GM19193 (cell line): ENCODE measurements around the gene ANKRD55.

Experiments used
- POLR2A ChIP-seq: IDR thresholded peaks from 4 replicates; pipeline ENCODE4 v1.6.1; 2011; ENCODE audit not compliant: insufficient read depth, insufficient read length; ENCODE audit errors: extremely low read depth

The ANKRD55 gene

DNA sequence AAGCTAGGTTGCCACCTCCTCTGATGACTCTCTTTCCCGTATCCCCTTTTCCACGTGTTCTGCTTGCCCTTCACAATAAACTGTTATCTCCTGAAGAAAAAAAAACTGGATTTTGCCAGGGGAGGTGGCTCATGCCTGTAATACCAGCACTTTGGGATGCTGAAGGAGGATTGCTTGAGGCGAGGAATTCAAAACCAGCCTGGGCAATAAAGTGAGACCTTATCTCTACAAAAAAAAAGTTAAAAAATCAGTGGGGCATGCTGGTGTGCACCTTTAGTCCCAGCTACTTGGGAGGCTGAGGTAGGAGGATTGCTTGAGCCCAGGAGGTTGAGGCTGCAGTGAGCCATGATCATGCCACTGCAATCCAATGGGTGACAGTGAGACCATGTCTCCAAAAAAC is 156.6 kb downstream of the ANKRD55 start:
- no peak for TF ChIP-seq POLR2A

DNA sequence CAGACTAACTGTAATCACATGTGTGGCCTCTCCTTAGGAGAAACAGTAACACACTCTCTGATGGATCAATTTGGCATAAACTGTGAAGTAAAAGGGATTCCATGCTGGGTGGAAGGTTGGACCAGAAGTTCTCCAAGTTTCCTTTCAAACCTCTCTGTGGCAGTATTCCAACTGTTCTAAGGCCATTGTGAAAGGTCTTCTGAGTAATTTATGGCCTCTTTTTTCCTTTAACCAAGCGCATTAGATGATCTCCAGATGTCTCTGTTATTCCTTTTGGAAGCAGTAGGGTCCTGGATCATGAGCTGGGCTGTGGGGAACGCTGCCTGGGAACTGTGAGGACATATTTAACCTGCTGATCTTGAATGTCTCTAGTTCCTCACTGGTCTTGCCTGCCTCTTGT is 157.8 kb downstream of the ANKRD55 start:
- TF ChIP-seq POLR2A: no peak

DNA sequence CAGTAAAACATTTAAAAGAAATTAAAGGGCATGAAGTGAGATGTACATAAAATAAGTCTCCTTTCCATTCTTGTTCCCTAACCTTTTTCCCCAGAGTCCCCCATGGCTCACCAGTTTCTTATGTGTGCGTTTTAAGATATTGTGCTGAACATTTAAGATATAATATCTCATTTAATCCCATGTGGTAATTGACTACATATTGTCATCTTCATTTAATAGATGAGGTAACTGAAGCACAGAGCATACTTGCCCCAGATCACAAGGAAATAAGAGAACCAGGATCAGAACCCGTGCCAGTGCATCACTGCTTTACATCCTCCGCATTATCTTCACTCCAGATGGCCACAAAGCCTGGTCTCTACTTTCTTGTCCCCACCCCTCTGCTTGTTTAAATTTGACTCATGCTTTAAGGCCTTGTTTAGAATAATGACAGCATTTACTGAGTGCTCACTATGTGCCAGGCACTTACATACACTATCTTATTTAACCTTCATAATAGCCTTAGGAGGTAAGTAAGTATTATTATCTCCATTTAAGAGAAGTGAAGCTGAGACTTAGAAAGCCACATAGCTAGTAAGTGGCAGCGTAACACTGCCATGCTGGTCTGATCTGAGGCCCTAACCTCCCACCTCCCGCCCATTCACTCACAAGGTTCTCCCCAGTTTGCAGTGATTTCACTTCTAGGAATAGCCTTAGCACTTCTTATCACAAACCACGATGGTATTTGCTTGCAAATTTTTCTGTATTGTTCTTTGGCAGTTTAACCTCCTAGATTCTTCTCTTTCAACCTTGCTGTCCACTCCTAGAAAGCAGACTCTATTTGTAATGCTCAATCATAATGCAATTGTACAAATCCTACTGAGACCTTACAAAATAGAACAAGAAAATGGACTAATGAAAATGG is 160.0 kb downstream of the ANKRD55 start:
- TF ChIP-seq POLR2A: no peak

DNA sequence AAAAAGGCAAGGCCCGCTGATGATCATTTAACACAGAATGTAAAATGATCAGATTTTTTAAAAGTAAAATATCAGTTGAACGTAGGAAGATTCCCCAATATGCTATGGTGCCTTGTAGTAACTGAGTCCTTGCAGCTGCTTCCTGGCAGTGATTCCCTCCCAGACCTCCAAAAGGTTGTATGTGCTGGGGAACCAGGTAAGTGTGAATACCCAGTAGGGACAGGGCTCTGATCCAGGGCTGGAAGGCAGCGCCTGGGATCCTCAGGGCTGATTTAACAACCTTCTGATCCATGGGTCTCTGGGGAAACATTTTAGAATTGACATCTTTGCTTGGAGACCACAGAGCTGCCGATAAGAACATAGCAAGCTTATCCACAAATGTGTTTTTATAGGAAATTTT is 161.7 kb downstream of the ANKRD55 start:
- no peak for TF ChIP-seq POLR2A

DNA sequence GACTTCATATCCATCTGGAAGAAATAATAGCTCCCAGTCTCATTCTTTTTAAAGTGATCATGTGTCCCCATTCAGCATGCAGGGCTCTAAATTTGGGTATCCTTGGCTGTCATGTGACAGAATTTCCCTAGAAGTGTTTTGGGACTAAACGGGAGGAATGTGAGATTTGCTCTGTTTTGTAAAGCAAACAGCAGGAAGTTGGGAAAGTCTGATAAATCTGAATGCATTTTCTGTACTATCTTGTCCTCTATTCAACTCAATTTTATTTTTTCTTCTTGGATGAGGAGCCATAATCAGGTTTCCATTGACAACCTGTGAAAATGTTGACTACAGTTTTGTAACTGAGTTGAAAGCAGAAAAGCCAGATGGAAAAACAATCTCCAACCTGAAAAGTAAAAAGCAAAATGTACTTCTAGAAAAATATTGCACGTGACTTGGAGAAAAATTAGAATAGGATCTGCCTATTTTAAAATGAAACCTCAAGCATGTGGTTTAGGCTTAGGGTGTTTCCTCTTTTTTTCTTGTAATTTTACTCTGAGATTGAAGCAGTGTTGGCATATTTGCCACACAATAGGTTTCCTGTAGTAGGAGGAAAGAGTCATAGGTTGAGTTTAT is 162.2 kb downstream of the ANKRD55 start:
- TF ChIP-seq POLR2A: no peak

DNA sequence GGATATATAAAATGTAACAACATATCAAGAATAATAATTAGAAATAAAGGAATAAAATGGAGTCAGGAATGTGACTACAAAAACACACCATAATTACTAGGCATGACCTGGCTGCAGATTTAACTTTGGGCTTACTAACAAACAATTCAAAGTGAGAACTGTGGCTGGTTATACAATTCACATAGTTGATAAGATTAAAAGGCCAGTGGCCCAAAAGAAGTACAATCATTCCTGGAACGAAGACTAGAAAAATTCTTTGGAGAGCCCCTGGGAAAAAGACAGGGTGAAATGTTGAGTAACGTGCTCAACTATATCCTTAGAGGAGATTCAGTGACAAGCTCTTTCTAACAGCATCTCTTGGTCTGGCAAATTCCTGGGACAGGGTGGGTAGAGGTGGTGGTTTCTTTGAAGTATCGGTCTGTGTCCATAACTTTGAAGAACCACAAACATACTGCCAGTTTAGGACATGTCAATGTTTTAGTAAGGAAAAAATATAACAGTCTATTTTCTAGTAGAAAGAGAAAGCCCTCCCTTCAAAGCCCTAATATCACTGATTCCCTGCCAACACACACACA is 163.4 kb downstream of the ANKRD55 start:
- TF ChIP-seq POLR2A: no peak

DNA sequence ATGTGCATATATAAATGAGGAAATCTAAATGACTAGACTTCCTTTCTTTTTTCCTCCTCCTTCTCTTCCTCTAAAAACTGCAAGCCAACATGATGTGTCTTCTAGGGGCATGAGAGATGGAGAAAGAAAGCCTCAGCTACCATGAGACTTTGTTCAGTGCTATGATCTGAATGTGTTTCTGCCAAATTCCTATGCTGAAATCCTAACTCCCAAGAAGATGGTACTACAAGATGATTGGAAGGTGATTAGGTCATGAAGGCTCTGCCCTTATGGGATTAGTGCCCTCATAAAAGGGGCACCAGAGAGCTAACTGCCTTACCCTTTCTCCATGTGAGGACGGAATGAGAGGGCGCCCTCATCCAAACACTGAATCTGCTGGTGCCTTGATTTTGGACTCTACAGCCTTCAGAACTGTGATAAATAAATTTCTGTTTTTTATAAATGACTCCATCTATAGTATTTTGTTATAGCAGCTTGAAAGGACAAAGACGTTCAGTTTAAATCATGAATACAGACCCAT is 166.1 kb downstream of the ANKRD55 start:
- TF ChIP-seq POLR2A: no peak

DNA sequence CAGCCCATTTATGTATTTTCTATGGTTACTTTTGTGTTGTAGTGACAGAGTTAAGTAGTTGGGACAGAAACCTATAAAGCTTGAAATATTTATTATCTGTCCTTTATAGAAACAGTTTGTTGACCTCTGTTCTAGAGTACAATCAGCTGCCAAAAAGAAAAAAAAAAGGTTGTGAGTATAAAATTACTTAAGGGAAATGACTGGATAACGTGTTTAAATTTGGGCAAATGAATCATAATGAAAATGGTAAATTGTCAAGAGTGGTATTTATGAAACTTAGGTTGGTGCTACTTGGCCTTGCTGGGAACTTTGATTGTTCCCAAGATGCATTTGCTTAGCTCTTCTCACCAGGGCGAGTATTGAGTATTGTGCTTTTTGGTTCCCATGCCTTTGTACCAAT is 168.1 kb downstream of the ANKRD55 start:
- no peak for TF ChIP-seq POLR2A

DNA sequence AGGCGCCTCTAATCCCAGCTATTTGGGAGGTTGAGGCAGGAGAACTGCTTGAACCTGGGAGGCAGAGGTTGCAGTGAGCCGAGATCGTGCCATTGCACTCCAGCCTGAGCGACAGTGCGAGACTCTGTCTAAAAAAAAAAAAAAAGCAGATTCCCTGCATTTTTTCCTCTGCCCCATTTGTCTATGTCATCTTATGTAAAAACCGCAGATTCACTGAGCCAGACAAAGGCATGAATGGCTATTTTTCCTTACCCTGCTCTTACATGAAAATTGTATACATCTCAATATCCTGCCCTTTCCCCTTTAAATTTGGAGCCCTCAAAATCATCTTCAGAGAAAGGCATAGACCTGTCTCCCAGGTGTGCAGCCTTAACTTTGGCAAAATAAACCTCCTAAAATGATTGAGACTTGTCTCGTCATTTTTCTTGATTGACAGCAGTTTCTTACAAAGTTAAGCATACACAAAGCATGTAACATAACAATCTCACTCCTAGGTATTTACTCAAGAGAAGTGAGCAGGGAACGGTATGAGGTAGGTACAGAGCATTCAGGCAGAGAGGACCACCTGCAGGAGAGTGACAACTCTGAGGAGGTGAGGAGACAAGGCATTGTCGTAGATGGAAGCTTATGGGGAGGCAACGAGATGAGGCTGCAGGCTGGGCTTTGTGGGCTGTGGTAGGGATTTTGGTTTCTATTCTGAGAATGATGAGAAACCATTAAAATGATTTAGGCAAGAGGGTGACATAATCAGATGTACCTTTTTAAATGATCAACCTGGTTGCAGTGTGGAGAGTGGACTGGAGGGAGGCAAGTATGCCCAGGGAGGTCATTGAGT is 172.6 kb downstream of the ANKRD55 start:
- TF ChIP-seq POLR2A: no peak

DNA sequence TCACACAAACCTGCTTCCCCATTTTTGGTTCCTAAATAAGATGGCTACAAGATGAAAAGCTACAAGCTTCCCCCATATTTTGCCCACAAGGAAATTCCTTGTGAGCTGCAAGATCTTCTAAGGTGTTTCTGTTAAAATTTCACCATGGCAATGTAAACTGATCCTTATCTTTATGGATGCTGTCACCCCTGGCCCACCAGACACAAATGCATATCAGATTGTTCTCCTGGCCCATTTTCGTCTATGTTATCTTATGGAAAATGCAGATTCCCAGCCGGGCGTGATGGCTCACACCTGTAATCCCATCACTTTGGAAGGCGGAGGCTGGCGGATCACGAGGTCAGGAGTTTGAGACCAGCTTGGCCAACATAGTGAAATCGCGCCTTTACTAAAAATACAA is 173.3 kb downstream of the ANKRD55 start:
- TF ChIP-seq POLR2A: no peak

DNA sequence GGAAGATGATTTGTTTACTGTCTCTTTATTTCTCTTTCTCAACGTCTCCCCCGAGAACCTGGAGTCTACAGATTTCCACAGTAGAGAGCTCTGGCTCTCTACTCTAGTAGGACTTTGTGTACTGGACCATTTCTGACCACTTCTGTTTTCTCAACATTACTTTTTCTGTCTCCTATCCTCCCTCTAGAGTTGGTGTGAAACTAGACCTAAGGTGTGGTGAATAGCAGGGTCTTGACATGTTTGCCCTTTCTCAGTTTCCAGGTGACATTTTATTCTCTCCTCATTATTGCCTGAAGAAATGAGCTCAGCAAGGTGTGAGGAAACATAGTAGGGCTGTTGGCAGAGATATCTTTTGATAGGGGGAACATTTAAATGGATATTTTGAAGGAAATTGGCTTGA is 176.3 kb downstream of the ANKRD55 start:
- TF ChIP-seq POLR2A: no peak

DNA sequence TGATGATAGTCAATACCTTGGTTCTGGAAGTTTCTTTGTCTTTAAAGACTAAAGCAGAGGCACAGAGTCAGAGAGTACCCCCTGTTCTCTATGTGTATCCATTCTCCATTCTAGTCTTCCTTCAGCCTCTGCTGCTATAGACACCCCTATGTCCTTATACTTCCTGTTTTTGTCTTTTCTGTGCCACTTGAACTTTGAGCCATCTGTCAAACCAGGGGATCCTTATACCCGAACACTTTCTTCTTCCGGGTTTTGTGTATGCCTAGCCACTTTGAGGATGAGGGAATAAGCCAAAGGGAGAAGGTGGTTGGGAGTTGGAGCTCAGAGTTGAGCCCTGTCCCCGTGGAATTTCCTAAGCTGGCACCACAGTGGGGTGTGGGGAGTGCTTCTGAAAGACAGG is 177.3 kb downstream of the ANKRD55 start:
- no peak for TF ChIP-seq POLR2A

DNA sequence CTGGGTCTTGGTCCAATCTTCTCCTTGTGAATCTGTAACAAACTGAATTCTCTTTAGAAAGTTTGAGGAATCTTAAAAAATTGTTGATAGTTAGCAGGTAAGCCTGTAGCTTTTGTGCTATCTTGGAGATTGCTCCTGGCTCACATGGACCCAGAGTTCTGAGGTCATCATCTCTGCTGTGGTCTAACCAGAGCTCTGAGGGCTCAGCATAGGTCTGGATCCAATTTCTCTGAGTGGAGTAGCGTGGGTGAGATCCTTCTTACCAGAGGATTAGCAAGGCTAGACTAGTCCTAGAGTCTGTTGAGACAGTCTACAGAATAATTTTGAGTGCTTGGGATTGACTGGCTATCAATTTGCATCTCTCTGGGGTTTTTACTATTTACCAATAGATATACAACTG is 177.8 kb downstream of the ANKRD55 start:
- TF ChIP-seq POLR2A: no peak

DNA sequence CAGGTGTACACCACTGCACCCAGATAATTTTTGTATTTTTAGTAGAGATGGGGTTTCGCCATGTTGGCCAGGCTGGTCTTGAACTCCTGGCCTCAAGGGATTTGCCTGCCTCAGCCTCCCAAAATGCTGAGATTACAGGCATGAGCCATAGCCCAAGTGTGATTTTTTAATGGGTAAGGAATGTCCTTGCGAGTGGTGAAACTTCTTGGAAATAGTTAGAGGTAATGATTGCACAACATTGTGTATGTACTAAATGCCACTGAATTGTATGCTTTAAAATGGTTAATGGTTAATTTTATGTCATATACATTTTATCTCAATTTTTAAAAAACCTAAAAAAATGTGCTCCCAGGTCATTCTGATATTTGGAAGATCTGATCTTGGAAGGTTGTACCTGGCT is 178.5 kb downstream of the ANKRD55 start:
- TF ChIP-seq POLR2A: no peak

DNA sequence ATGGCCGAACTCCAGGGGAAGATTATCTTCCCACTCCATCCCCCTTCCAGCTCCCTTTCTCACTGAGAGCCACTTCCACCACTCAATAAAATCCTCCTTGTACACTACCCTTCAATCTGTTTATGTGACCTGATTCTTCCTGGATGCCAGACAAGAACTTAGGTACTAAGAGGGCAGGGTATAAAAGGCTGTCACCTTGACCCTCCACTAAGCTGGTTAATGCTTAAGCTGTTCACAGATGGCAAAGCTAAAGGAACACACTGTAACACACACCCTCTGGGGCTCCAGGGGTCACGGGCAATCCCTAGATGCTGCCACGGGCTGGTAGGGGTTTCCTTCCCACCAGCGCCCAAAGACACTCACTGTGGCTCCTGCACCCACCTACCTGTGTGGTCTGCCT is 179.8 kb downstream of the ANKRD55 start:
- no peak for TF ChIP-seq POLR2A
